HG02763 (cell line): ENCODE data around the gene APOBEC3A.
"Not testable (repeated sequence)": the region's sequence is repeated elsewhere in the genome, so short reads cannot be mapped to it uniquely, and the experiment has no call there.

ENCODE experiments used
- ATAC-seq: cut with Tn5 transposase; IDR thresholded peaks from one replicate; pipeline ENCODE4 v1.9.1; 2021; ENCODE audit warnings: mild to moderate bottlenecking, moderate library complexity; ENCODE audit not compliant: unreplicated experiment

The APOBEC3A gene

DNA sequence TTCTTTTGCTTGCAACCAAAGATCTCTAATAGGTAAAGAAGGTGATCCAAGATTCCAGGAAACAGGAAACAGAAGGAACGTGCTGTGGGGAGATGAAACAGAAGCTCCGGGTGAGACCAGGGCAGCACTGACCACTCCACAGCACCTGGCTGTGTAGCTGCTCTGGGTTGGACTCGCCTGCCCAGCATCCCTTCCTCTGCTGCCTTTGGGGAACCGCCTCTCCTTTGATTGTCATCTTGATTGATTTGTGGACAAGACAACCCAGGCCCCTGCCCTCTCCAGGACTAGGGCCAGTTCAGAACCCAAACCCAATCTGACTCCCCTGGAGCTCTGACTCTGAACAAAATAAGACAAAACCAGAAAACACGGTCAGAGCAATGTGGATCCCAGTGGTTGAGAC is 14.7 kb upstream of the APOBEC3A start:
- ATAC-seq = no peak

DNA sequence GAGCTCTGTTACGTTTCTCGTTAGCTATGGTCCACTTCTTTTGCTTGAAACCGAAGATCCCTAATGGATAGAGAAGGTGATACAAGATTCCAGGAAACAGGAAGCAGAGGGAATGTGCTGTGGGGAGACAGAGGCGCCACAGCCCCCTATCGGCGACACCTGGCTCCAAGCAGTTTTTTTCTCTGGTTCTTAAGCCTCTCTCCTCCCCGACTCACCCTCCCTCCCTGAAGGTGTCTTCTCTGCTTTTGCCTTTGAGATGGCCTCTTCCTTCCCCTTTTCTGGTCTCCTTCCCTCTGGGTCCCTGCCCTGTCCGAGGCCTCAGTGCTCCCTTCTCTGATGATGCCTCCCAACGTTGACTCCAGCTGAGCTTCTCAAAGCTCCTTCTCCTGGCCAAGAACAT is 14.2 kb upstream of the APOBEC3A start:
- no peak for ATAC-seq

DNA sequence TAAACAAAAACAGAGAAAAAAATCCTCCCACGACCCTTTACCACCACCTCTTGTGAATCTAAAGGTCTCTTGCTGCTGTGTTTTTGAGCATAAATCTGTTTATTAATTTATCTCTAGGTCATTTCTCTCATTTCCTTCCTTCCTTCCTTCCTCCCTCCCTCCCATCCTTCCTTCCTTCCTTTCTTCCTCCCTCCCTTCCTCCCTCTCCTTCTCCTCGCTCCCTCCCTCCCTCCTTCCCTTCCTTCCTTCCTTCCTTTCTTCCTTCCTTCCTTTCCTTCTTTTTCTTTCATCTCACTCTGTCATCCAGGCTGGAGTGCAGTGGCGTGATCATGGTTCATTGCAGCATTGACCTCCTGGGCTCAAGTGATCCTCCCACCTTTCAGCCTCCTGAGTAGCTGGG is 13.5 kb upstream of the APOBEC3A start:
- ATAC-seq = no peak

DNA sequence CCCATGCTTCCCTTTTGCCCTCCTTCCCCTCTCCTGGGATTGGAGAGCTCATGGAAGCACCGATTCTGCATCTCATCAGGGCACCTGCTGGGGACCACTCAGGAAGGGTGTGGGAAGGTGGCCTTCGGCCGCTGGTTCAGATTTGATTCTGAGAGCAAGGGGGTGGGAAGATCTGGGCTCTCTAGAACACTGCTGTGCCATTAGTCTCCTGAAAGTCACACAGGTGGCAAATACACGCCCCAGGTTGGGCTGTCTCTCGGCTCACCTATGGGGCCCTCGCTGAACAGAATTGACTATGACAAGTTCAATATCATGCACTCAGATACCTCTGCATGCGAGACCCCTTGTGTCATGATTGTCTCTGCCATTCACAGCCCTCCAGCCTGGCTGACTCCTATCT is 12.8 kb upstream of the APOBEC3A start:
- ATAC-seq = no peak

DNA sequence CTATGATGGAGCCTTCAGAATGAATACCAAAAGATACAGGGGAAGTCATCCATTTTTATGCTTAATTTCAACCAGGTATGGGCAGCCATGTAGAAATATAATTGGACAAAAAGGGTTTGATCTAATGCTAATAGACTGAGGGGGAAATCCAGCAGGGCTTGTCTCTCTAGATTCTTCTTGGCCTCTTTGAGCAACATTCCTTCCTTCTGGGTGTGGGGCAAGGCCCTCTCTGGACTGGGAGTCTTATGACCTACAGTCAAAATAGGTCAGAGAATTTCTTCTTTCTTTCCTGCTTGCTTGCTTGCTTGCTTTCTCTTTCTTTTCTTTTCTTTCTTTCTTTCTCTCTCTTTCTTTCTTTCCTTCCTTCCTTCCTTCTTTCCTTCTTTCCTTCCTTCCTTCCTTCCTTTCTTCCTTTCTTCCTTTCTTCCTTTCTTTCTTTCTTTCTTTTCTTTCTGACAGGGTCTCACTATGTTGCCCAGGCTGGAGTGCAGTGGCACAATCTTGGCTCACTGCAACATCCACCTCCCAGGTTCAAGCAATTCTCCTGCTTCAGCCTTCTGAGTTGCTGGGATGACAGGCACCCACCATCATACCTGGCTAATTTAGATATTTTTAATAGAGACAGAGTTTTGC is 11.6 kb upstream of the APOBEC3A start:
- not testable (repeated sequence) for ATAC-seq

DNA sequence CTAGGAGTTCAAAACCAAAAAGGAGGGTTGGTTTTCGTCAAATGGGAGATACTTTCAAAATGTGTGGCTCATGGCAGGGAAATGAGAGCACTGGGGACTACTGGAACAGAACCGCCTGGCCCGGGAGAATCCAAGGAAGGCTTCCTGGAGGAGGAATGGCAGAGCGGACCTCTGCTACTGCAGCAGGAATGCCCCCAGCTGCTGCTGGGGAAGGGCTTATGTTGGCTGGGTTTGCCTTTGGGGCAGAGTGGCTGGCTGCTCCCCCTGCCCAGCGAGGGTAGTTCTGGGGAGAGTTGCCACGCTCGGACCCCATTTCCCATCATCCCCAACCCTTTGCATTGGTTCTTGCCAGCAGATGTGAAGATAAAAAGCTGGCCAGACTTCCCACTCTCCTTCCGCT is 10.6 kb upstream of the APOBEC3A start:
- no peak for ATAC-seq

DNA sequence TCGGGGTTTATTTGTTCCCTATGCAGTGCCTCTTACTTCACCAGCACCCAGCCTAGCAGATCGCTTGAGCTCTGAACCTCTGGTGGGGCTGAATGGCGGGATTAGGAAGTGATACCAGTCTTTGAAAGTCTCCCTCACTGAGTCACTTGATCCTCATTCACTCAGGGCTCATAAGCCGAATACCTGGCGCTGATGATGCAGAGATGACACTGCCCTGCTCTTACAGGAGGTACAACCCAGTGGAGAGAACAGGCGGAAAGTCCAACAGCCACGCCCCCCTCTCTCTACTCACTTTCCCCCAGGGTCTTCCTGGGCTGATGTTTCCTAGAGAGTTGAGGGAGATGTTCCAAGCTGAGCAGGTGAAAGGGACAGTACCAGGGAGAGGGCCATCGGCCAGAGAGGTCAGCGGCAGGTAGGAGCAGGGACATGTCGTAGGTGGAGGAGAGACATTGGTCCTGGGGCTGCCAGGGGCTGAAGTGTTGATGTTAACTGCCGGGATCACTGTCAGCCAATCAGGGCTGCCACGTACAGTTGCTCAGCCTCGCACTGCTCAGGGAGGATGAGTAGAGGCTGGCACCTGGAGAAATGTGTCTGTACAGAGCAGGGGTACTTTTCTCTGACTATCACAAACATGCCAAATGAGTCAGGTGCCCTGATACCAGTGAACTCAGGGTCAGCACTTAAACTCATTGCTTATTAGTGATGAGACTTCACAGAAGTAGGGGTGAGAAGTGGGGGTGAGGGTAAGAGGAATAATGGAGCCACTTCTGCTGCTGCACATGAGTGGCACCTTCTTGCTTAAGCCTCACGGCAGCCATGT is 9.9 kb upstream of the APOBEC3A start:
- ATAC-seq = no peak

DNA sequence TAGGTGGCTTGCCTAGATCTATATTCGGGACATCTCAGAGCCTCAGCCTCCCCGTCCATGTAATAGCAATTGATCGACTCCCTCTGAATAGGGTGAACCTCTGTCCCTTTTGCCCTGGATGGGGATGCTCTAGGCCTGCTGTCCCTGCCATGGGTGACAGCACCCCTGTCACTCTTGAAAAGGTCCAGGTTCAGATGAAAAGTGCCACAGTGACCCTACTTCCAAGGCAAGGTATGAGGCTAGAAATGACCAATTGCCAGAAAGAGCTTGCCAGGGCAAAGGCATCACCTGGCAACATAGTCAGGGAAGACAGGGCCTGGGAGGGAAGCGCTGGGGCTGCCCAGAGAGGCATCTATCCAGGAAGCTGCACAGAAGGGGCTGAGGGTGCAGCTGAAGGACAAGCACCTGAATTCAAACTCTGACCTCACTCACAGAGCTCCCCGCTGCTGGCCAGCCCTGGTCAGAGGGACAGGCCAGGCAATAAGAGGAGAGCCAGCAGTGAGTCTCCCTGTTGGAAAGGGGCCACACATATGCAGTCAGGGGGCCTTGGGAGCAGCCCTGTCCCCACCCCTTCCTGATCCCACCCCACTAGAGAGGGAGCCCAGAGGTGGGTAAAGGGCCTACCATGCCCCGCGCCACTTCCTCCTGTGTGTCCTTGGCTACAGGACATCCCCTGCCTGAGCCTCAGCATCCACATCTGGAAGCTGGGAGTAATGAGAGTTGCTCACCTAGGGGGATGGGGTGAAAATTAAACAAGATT is 9.0 kb upstream of the APOBEC3A start:
- no peak for ATAC-seq

DNA sequence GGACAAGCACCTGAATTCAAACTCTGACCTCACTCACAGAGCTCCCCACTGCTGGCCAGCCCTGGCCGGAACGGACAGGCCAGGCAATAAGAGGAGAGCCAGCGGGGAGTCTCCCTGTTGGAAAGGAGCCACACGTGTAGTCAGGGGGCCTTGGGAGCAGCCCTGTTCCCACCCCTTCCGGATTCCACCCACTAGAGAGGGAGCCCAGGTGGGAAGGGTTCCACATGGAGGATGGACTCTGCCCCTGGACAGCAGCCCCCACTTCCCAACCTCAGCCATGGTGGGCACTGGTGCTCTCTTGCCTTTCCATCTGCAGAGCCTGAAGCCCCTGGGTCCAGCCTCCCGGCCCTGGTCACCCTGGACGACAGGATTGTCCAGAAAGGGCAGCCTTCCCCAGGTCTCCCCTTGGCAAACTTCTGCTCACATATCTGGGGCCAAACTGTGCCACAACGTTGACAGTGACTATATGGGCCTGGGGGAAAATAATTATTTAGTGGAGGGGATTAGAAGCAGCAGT is 7.5 kb upstream of the APOBEC3A start:
- ATAC-seq = no peak

DNA sequence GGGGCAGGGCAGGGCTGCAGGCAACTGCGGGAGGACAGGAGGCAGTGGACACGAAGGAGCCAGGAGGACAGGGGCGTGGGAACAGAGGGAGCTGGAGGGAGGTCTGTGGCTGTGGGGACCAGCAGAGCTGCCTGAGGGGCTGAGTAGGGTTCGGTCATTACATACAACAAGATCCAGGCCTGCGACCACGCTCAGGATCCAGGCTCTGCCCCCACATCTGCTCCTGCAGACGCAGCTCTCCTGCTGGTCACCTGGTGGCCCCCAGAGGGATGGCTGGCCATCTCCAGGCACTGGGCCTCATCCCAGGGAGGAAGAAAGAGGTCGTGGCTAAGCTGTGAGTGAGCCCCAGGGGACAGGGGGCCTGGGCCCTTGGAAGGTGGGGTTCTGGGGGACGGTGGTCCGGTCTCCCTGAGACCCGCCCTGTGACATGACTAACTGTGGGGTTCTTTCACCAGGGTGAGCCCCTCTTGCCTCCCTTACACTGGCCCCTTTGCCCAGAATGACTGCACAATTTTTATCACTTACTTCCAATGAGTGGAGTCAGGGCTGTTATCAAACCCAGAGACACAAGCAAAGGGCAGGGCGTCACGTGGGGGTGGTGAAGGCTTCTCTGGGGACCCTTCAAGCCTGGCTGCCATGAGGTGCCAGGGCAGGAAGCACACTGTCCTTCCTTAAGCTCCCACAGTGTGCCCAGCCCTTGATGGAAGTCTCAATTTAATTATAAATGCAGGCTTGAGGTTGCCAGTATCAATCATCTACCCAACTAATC is 6.7 kb upstream of the APOBEC3A start:
- ATAC-seq = no peak

DNA sequence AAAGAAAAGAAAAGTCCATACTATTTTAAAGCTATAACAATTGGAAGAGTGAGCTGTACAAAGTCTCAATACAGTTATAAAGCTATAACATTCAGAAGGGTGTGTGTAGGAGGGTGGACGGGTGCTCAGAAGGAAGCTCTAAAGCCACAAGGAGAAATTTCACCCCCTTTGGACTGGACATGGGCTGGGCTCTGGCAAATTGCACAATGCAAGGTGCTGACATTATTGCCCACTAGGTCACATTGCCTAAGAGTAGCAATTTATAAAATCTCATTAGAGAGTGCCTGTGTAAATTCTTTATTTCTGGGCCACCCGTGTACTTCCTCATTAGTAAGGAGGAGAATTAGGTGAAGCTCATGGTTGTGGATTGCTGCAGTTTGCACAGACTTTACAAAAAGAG is 5.7 kb upstream of the APOBEC3A start:
- no peak for ATAC-seq

DNA sequence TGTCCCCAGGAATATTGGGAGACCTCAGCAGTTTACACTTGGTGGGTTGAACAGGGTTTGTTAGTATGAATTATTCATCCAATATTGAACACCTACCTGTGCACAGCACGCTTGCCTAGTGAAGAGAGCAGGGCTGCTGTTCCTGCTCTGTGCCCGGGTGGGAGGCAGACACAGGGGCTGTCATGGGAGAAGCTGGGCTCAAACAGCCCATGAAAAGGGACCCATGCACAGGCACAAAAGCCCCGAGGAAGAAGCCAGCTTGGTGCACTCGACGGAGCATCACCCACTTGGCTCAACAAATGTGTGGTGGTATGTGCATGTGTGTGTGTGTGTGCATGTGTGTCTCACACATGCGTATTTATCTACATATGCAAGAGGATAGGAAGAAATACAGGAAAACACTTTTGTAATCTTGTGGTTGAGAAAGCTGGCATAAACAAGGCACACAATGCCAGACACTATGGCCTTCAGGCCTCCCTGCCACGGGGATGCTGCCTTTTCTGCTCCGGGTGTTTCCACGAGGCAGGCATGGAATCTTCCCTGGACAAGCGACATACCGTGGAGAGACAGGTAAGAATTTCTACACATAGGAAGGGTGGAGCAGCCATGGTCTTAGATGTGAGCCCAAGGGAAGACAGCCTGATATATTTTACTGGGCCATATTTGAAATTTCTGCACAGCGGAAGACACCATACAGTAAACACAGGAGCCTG is 5.0 kb upstream of the APOBEC3A start:
- ATAC-seq = no peak

DNA sequence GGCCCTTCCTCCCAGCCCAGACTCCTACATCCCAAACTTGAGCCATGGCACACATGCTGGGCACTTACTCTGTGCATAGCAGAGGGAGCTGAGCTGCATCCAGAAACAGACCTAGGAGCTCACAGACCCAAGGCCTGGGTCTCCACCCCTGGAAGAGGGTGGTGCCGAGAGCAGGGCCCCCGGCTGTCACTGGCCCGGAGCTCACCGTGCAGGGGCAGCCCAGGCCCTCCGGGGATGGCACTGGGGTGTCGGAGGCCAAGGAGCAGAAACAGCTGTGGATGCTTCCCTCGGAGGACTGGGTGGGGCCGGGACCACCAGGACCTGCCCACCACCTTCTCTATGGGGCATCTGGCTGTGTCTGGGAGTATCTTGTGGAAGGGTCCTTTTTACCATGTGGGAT is 4.3 kb upstream of the APOBEC3A start:
- no peak for ATAC-seq

DNA sequence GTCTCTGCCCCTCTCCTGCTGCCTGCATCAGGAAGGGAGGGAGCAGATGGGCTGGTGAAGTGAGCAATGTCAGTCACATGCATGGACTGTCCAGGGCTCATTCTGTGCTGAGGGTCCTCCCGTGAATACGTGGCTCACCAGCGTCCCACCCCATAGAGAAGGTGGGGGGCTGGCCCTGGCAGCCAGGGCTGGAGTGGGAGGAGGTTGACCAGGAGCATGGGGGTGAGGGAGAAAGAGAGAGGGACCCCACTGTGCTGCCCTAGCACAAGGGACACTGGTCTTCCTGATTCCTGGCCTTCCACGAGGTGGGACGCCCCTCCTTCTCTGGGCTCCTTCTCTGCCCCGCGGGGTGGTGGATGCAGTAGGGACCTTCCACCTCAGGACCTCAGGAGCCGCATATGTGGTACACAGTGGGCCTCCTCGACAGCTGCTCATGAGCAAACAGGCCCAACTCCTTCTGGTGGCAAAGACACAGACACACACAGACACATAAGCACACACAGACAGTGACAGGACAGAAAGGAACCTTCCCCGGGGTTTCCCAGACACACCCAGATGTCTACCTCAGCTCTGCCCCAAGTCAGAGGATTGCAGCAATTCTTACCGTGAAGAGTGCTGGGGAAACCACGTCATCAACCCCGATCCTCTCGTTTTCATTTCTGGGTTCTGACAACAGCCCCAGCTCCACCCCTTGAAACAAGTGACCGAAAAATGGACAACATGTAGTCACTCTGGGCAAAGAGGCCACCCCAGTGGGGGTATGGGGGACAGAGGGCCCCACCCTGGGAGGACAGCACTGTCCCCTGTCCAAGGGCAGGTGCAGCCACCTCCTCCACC is 3.6 kb upstream of the APOBEC3A start:
- peak; percentile 72 for ATAC-seq

DNA sequence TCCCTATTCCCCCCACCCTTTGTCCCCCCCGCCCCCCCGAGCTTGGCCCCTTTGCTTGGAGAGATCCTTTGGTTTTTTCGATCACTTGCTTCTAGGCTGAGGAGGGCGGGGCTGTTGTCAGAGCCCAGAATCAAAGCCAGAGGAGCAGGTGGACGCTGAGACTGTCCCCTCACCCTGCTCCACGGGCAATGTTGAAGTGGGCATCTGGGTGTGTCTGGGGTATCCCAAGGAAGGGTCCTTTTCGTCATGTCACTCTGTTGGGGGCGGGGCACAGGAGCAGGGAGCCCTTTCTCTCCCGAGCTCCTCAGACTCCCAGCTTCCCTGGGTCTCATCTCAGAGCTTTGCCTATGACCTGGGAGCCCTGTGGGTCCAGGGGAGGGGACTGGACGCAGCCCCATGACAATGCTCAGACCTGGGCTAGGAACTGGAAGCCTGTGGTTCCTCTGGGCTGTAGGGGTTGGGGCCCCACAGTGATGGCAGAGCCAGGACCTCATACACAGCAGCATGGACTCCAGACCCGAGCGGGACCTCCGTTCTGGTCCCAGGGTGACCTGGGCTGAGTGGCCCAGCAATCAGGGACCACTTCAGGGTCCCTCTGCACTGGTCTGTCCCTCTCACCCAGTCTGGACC is 2.9 kb upstream of the APOBEC3A start:
- no peak for ATAC-seq

DNA sequence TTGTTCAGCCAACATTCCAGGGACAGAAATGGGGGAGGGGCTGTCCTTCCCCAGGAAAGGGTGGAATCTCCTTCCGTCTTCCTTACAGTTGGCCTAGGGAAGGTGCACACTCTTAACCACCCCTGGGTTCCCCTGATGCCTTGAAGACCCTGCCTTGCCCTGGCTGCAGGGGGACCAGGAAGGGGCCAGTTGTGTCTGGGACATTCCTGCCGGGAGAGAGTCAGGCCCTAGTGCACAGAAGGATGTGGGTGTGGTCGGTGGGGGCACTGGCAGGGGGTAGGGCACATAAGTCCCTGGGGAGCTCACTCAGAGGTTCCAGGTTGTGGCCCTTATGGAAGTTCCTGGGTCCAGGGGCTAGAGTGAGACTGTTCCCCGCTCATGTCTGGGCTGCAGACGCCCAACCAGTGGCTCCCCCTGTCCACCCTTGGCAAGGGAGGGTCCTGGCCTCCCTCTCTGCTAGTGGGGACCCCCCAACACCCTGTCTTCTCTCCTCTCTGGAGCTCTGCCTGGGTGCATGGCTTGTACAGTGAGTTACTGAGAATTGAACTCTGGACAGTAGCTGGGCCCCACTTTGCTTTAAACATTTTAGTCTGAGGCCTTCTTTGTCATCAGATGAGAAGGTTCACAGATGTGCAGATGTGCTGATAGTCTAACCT is 2.0 kb upstream of the APOBEC3A start:
- no peak for ATAC-seq

DNA sequence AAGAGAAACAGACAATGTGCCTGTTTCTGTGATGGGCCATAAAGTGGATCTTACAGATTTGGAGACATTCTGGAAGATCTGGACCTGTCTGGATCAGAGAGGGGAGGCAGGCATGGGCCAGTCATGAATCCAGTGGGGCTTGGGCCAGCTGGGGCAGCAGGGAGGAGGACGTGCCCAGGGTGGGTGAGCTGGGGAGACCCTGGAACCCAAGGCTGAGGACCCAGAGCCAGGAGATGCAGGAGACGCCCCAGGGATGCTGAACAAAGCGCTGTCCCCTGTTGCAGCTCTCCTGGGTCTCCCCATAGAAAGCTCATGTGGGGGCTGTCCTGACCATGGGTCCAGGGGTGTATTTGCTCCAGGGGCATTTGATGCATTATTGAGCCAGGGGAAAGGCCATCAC is 1.5 kb upstream of the APOBEC3A start:
- ATAC-seq = no peak

DNA sequence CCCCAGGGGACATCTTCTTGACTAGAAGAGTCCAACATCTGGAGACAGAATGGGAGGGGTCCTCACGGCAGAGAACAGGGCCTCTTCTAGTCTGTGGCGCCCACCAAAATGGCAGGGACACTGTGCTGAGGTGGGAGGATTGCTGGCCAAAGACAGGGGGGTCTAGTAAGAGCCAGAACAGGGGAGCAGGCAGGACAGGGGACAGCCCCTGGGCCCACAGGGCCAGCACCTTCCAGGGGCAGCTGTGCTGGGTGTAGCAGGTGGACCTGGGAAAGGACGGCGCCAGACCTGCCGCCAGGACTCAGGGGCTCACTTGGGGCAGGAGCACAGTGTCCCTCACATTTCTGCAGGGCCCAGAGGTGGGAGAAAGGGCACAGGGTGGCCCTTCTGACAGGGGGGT is 858 bp upstream of the APOBEC3A start:
- no peak for ATAC-seq
